Measurements from ENCODE around the gene ME3. TPM values are rescaled to one million over a fixed set of nuclear protein-coding genes. Genes with fewer than 3 reads are reported as not detected.
"Not testable (repeated sequence)": the region's sequence is repeated elsewhere in the genome, so short reads cannot be mapped to it uniquely, and the experiment has no call there.

The ME3 gene
- total RNA-seq, 1 donor from 2014 or later, result 49.6 TPM

- H3K9me3 Mint-ChIP-seq, result peaks cover 4% of the 10 kb centered on the region
- no peak overlapping the region for H3K9ac ChIP-seq
- no peak overlapping the region for H3K4me3 Mint-ChIP-seq
These were observed 124.0 kb downstream of the ME3 start for GRCh38 chr11:86548271-86548917.

DNA sequence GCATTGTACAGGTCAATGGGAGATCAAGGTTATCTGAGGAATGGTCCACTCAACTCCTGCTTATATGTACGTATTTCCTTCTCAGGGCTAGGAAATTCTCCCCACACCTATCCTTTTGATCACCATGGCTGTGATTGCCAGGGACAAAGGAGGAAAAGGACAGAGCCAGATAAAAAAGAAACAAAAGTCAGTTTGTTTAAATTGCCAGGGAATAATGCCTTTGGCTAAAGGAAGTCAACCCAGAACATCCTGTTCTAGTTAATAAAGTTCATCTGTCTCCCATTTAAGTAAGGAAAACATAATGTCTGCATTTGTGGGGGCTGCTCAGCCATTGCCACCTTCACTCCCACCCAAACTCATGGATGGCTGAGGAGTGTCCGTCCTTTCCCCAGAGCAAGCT lies 124.7 kb downstream of the ME3 start:
- no peak overlapping the region for H3K27ac ChIP-seq
- H3K4me1 Mint-ChIP-seq, result no peaks in the 10 kb centered on the region
- no peaks in the 10 kb centered on the region for H3K36me3 Mint-ChIP-seq
- H3K27me3 ChIP-seq, result no peaks in the 10 kb centered on the region
- no peaks in the 10 kb centered on the region for H3K9me3 ChIP-seq (ENCODE audit: low read depth)
- no peak overlapping the region for H3K4me2 ChIP-seq
- no peak overlapping the region for H3K4me3 ChIP-seq
- TF ChIP-seq EZH2 (IDR thresholded peaks at IDR 0.05), result no peak
- TF ChIP-seq EZH2phosphoT487 (IDR thresholded peaks at IDR 0.05), result no peak
- TF ChIP-seq, protein P1, sequence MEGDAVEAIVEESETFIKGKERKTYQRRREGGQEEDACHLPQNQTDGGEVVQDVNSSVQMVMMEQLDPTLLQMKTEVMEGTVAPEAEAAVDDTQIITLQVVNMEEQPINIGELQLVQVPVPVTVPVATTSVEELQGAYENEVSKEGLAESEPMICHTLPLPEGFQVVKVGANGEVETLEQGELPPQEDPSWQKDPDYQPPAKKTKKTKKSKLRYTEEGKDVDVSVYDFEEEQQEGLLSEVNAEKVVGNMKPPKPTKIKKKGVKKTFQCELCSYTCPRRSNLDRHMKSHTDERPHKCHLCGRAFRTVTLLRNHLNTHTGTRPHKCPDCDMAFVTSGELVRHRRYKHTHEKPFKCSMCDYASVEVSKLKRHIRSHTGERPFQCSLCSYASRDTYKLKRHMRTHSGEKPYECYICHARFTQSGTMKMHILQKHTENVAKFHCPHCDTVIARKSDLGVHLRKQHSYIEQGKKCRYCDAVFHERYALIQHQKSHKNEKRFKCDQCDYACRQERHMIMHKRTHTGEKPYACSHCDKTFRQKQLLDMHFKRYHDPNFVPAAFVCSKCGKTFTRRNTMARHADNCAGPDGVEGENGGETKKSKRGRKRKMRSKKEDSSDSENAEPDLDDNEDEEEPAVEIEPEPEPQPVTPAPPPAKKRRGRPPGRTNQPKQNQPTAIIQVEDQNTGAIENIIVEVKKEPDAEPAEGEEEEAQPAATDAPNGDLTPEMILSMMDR (IDR thresholded peaks at IDR 0.05), result no peak
- H2AFZ ChIP-seq (replicated peaks), result no peak overlapping the region
- H3F3A ChIP-seq (ENCODE audit: low read depth), result no peaks in the 10 kb centered on the region
- no peaks in the 10 kb centered on the region for H3K27me3 Mint-ChIP-seq (ENCODE audit: insufficient read depth, low read depth)
- no peak overlapping the region for H3K9ac ChIP-seq
- H3K4me3 Mint-ChIP-seq, result no peak overlapping the region
- DNase-seq (ENCODE audit: low spot score), result no peak
- H3K4me1 ChIP-seq, result no peaks in the 10 kb centered on the region
- no peaks in the 10 kb centered on the region for H3K36me3 ChIP-seq
- peaks cover 4% of the 10 kb centered on the region for H3K9me3 Mint-ChIP-seq
- no peaks in the 10 kb centered on the region for H3K79me2 ChIP-seq (ENCODE audit: low read depth)
- no peaks in the 10 kb centered on the region for H4K20me1 ChIP-seq (ENCODE audit: low read depth)
- no peak overlapping the region for H3K27ac Mint-ChIP-seq

More at GRCh38 chr11:86548271-86548917, 124.0 kb downstream of the ME3 start:
- TF ChIP-seq EZH2 (IDR thresholded peaks at IDR 0.05), result no peak
- no peak for TF ChIP-seq EZH2phosphoT487 (IDR thresholded peaks at IDR 0.05)
- TF ChIP-seq, protein P1 (IDR thresholded peaks at IDR 0.05), result no peak
- Histone ChIP-seq H3K79me2 (ENCODE audit: low read depth) (no peaks in the 10 kb centered on the region), H3K36me3 (no peaks in the 10 kb centered on the region), H3K27me3 (no peaks in the 10 kb centered on the region), H3F3A (ENCODE audit: low read depth) (no peaks in the 10 kb centered on the region), H3K4me1 (no peaks in the 10 kb centered on the region), H3K9me3 (ENCODE audit: low read depth) (no peaks in the 10 kb centered on the region), H3K27ac (no peak overlapping the region), H2AFZ (replicated peaks) (no peak overlapping the region), H4K20me1 (ENCODE audit: low read depth) (no peaks in the 10 kb centered on the region), H3K4me2 (no peak overlapping the region), H3K4me3 (no peak overlapping the region)
- no peak for DNase-seq (ENCODE audit: low spot score)
- no peaks in the 10 kb centered on the region for H3K36me3 Mint-ChIP-seq
- H3K4me1 Mint-ChIP-seq, result no peaks in the 10 kb centered on the region
- no peaks in the 10 kb centered on the region for H3K27me3 Mint-ChIP-seq (ENCODE audit: insufficient read depth, low read depth)
- no peak overlapping the region for H3K27ac Mint-ChIP-seq

DNA sequence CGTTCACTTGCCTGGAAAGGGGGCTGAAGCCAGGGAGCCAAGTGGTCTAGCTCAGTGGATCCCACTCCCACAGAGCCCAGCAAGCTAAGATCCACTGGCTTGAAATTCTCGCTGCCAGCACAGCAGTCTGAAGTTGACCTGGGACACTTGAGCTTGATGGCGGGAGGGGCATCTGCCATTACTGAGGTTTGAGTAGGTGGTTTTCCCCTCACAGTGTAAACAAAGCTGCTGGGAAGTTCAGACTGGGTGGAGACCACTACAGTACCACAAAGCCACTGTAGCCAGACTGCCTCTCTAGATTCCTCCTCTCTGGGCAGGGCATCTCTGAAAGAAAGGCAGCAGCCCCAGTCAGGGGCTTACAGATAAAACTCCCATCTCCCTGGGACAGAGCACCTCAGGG lies 131.1 kb downstream of the ME3 start:
- not testable (repeated sequence) for H3F3A ChIP-seq (ENCODE audit: low read depth); H3K9ac ChIP-seq; H3K27ac ChIP-seq; DNase-seq (ENCODE audit: low spot score); H3K79me2 ChIP-seq (ENCODE audit: low read depth); H3K27ac Mint-ChIP-seq; H3K4me2 ChIP-seq; H3K4me1 Mint-ChIP-seq; H3K4me3 ChIP-seq; H3K36me3 ChIP-seq; H3K27me3 ChIP-seq; H3K4me3 Mint-ChIP-seq; H2AFZ ChIP-seq (replicated peaks); H3K9me3 ChIP-seq (ENCODE audit: low read depth); H3K27me3 Mint-ChIP-seq (ENCODE audit: insufficient read depth, low read depth); H3K9me3 Mint-ChIP-seq; H4K20me1 ChIP-seq (ENCODE audit: low read depth); H3K36me3 Mint-ChIP-seq; H3K4me1 ChIP-seq

GRCh38 chr11:86538223-86538548 lies 134.2 kb downstream of the ME3 start:
- H3K4me2 ChIP-seq, result no peak overlapping the region
- Mint-ChIP-seq H3K4me1 (peaks cover 10% of the 10 kb centered on the region), H3K36me3 (no peaks in the 10 kb centered on the region), H3K9me3 (peaks cover 5% of the 10 kb centered on the region), H3K27ac (peak overlapping the region; percentile 32), H3K4me3 (no peak overlapping the region), H3K27me3 (ENCODE audit: insufficient read depth, low read depth) (no peaks in the 10 kb centered on the region)
- no peak overlapping the region for H3K27ac ChIP-seq
- no peak overlapping the region for H3K4me3 ChIP-seq
- no peaks in the 10 kb centered on the region for H3K79me2 ChIP-seq (ENCODE audit: low read depth)
- H3F3A ChIP-seq (ENCODE audit: low read depth), result no peaks in the 10 kb centered on the region
- DNase-seq (ENCODE audit: low spot score), result no peak
- H3K36me3 ChIP-seq, result no peaks in the 10 kb centered on the region
- TF ChIP-seq, protein P1 (IDR thresholded peaks at IDR 0.05), result no peak
- TF ChIP-seq EZH2 (IDR thresholded peaks at IDR 0.05), result no peak
- TF ChIP-seq EZH2phosphoT487 (IDR thresholded peaks at IDR 0.05), result no peak
- H3K27me3 ChIP-seq, result no peaks in the 10 kb centered on the region
- peaks cover 11% of the 10 kb centered on the region for H3K4me1 ChIP-seq
- H3K9ac ChIP-seq, result no peak overlapping the region
- H3K9me3 ChIP-seq (ENCODE audit: low read depth), result no peaks in the 10 kb centered on the region
- no peaks in the 10 kb centered on the region for H4K20me1 ChIP-seq (ENCODE audit: low read depth)
- no peak overlapping the region for H2AFZ ChIP-seq (replicated peaks)

All from neural progenitor cell (in vitro differentiated cells).